GM19239 (cell line): ENCODE results near the gene EPG5.
"Not testable (repeated sequence)": the region's sequence is repeated elsewhere in the genome, so short reads cannot be mapped to it uniquely, and the experiment has no call there.

ENCODE experiments used
- DNase-seq: peaks from one replicate; pipeline ENCODE4 v3.0.0; 2011; ENCODE audit warnings: low spot score; ENCODE audit not compliant: insufficient read length
- FAIRE-seq: peaks from 2 replicates; lab custom pipeline; 2011; peaks lifted over from hg19 to GRCh38; lab: Jason Lieb, UNC

EPG5 gene

DNA sequence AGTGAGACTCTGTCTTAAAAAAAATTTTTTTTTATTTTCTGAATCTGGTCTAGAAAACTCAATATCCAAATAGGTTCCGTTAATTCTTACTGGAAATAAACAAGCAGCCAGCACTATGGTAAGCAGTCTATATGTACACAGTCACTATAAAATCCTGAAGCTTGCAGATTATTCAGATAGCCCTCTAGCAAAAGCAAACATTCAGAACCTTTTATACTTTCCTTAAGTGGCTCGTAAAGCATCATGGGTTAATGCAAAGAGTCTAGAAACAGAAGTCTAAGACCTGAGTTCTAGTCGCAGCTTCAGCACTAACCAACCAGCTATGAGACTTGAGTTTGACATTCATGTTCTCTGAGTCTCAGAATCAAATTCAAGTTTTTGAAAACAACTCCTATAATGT is 89.7 kb downstream of the EPG5 start:
- DNase-seq, result no peak
- FAIRE-seq, result no peak

DNA sequence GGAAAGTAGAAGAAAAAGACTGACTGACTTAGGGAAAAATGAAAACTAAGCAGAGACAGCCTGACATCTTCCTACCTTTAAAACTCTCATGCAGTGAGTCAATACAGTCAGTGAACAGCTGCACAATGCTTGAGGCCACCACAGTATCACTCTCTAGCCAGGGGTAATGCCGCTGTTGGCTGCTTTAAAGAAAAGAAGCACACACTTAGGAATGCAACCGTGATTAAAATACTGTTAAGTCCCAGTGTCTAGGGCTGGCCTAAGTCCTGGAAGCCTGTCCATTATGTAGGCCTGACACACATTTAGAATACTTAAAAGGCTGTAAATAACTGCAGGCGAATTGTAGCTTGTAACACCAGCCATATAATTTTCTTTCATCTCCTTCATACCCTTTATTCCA is 91.0 kb downstream of the EPG5 start:
- no peak for FAIRE-seq
- no peak for DNase-seq

DNA sequence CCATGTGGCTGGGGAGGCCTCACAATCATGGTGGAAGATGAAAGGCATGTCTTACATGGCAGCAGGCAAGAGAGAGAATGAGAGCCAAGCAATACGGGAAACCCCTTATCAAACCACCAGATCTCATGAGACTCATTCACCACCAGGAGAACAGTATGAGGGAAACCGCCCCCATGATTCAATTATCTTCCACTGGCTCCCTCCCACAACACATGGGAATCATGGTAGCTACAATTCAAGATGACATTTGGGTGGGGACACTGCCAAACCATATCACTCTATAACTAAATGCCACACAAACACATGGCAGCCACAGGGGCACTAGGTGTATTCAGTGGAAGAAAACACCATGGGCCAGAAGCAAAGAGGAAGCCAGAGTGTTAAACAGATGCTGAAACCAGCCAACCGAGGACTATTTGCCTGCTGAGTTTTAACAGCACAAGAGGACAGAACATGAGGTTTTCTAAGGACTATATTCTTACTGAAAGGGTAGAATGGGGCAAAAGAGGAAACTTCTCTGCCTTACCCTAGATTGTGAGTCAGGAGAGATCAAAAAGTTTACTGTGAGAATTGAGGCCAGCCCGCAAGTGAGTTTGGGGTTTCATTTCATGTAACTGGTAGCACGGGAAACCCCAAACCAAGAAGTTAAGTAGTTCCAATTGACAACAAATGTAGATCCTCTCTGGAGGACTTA is 92.5 kb downstream of the EPG5 start:
- DNase-seq (peak; percentile 24), FAIRE-seq (peak; percentile 92)

DNA sequence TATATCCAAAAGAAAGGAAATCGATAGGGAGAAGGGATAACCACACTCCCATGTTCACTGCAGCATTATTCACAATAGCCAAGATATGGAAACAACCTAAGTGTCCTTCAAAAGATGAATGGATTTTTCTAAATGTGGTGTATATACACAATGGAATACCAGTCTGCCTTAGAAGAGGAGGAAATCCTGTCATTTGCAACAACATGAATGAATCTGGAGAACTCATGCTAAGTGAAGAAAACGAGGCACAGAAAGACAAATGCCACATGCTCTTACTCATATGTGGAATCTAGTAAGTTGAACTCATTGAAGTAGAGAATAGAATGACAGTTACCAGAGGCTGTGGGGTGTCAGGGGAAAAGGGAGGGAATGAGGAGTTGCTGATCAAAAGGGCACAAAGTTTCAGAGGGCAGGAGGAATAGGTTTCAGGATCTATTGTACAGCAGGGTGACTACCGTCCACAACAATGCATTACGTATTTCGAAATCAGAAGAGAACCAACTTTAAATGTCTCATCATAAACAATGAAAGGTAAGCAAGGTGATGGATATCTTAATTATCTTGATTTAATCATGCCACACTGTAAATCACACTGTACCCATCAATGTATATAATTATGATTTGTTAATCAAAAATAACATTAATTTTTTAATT is 95.6 kb downstream of the EPG5 start:
- DNase-seq (no peak), FAIRE-seq (no peak)

DNA sequence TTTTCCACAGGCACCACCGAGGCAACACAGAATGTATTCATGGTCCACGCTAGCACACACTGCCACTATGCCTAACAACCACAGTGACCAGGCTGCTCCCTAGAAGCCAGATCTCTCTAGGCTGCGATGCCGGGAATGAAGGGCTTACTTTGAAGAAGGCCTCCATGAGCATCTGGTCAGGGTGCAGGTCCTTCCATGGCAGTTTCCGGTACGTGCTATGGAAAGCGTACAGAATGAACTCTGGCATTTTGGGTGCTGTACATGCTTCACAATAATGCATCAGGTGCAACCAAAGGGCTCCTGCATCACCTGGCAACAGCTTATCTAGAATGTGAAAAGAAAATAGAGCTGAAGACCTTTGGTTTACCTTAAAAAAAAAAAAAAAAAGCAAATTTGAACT is 96.7 kb downstream of the EPG5 start:
- DNase-seq, result no peak
- FAIRE-seq, result no peak

DNA sequence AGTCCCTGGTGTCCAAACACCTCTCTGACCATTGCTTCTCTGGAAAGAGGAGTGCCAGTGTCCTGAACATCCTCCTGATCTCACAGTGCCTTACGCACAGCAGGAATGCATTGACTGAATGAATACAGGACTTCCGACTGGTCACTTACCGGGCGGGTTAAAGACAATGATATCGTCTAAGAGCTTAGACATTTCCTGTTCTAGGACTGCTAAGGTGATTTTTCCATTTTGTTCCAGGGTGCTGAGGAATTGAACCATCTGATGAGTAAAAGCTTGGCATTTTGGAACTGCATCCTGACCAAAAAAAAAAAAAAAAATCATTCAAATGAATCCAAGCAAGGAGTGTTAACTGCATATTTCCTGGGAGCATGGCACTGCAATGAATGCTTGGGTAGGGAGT is 101.7 kb downstream of the EPG5 start:
- FAIRE-seq, result no peak

DNA sequence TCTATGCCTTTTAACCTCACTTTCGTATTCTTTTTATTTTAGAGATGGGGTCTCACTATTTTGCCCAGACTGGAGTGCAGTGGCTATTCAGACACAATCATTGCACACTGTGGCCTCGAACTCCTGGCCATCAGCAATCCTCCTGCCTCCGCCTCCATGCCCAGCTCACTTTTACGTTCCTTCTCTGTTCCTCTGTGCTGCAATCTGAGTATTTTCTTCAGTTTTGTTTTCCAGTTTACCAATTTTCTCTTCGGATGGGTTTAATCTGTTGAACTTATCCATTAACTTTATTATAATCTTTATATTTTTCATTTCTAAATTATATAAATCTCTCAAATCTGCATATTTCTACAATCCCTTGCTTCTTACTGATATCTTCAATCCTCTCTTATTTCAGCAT is 103.0 kb downstream of the EPG5 start:
- no peak for DNase-seq
- FAIRE-seq, result no peak

More for the DNA sequence above, 101.7 kb downstream of the EPG5 start:
- no peak for DNase-seq

DNA sequence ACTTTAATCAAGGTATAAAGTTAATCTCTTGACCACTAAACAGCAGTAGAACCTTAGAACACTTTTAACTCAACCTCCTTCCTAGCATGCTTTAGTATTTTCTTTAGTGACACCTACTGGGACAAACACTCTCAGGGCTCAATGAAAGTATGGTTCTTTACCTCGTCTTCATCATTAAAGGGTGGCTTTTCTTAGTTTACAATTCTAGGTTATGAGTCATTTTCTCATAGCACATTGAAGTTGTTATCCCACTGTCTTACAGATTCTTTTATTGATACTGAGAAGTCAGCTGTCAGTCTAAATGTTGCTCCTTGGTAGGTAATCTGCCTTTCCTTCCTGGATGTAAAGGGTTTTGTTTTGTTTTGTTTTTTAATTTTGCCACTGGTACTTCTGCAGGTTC is 103.7 kb downstream of the EPG5 start:
- no peak for FAIRE-seq
- DNase-seq, result no peak

DNA sequence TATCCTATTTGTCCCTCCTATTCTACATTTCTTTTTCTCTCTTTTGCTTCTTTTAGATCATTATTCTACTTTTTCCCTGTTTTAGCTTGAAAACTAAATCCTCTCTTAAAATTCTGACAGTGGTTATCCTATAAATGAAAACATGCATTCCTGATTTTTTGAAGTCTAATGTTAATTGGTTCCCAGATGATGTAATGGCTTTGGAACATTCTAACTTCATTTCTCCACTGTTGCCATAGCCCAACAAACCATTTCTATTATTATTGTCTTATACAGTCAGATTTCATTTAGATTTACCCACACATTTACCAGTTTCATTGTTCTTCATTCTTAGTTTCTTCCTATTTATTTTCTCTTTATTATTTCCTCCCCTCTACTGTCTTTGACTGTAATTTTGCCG is 105.2 kb downstream of the EPG5 start:
- no peak for FAIRE-seq
- DNase-seq, result no peak

DNA sequence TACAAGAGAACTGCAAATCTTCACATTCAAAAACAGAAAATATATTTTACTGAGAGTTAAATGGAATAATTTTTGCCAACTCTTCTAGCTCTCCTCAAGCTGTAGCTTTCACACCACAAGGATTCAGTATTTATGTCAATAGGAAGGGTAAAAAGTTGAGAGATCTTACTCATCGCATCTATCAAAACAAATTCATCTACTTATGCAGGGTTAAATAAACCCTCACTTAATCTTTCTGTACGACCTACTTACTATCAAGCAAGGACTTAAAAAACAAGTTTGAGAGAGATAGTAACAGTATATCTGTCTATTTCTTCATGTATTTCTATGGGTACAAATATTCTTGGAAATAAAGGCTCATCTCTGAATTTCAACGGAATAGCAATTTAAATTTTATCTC is 106.2 kb downstream of the EPG5 start:
- DNase-seq (no peak), FAIRE-seq (no peak)

DNA sequence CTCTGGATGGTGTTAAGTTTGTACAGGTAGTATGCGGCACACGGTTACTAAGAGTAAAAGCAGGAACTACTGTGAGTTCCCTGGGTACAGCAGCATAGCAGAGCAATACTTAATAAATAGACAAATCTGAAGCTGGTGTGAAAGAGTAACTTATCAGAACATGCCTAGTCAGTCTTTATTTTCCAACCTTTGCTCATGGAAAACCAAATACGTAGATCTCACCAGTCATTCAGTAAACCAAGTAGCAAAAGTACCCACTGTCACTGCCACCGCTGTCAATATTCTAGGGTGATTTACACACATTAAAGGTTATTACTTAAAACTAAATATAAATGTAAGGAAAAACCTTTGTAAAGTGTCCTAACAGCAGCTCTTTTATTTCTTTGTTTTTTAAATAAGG is 106.6 kb downstream of the EPG5 start:
- no peak for FAIRE-seq
- no peak for DNase-seq

DNA sequence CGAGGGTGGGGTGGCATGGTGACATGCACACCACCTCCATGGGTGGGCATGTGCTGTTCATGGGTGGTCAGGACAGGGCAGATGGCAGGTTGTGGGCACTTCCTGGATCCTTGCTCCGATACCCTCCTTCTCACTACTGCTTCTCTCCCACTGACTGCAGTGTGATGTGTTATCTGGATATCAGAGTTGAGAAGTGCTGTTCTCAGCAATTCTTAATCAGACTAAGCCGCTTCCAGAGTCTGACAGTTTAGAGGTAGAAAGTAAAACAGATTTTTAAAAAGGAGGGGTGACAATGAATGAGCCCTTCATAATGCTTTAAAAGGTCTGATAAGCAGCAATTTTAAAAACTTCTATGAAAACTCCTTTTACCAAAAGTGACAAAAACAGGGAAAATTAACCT is 107.8 kb downstream of the EPG5 start:
- DNase-seq (no peak), FAIRE-seq (no peak)

DNA sequence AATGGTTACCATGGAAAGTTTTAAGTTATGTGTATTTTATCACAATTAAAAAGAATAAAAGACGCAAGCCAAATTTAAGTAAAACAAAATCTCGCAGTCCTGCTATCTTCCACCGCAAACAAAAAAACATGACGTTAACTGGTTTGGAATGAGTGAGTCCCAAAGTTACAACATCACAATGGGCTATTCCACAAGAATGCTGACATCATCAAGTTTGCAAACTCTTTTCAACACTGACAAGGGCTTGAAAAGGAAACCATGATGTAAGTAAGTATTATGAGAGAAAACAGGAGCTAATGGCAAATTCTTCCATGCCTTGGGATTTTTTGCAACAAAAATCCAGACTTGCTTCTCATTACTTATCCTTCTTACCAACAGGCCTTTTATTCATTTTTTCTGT is 110.6 kb downstream of the EPG5 start:
- FAIRE-seq (peak; percentile 35), DNase-seq (no peak)

DNA sequence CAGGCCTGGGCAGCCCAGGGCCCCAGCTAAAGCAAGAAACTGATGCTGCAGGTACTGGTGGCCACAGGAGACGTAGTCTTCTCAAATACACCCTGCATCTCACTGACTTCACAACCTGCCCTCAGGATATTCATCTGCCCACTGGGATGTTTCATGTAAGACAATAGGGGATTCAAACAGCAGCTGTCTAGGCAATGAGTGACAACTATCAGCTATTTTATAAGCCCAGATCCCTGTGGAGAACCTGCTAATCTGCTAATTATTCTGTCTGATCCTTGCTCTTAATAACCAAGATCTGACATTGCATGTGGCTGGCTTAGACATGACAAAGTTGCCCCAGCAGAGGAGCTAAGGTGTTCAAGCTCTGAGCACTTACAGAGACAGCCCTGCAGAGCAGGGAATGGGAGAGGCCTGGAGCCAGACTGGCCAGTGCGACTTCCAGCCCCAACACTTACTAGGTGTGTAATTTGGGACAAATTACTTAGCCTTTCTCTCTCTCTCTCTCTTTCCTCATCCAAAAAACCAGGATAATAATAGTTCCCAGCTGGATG is 113.0 kb downstream of the EPG5 start:
- DNase-seq, result no peak
- FAIRE-seq, result no peak

DNA sequence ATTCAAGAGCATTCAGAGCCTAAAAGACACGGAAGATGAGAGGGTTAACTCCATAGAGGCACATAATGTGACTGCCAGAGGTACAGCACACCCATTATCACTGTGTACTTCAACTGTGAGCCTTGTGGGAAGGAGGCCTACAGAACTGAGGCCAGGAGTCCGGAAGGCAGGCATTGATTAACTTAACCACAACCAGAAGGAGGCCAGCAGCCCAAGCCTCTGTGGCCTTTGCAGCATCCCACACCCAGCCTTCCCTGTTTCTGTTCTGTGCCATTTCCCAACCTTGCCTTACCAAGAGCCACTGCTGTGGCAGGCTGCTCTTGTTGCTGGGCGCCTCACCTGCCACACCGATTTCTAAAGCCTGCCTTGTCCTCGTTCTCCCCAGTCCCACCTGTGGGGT is 114.5 kb downstream of the EPG5 start:
- FAIRE-seq (no peak), DNase-seq (no peak)

DNA sequence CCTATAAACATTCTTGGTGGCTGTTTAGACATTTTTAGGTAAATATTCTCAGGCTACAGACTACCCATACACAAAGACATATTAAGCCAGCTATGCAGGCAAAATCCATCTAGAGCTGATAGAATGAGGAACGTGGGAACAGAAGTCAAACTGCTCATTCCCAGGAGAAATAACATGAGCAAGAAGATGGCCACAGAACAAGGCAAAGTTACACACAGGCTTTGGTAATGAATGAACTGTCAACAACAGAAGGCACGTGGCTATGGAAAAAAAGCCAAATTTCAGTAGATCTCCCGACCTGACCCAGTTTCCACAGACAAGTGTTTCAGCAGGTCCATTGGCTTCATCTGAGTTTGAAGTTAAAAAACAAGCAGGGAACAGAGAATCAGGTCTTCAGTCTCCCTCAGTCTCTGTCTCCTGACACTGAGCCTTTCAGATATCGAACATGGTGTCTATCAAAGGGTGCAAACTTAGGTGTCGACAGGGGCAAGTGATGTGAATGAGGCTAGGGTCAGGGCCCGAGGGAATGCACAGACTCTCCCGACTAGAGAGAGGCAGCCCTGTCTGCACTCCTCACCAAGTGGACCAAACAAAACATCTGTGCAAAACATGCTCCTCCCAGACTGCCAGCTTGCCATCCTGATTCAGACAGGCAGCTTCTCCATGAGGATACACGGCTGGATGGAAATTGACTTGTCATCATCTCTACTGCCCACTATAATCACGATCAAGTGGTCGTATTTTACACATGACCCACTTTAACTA is 115.8 kb downstream of the EPG5 start:
- FAIRE-seq, result no peak

DNA sequence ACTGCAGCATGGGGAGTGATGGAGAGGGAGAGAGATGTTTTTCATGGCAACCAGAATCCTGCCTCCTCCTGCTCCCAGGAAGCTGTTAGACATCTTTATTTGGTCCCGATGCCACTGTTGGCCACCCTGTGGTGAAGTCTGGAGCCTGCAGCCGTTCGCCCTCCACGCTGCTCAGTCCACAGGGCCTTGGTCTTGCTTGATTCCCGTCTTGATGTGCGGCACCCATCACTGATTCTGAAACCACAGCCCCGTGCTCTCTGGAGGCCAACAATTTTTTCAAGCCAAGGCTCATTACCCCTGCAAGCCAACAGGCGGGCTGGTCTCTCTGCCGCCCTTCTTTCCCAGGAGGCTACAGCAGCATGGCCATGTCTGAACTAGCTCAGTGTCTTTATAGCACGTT is 117.1 kb downstream of the EPG5 start:
- no peak for DNase-seq
- peak; percentile 88 for FAIRE-seq

More for the DNA sequence above, 115.8 kb downstream of the EPG5 start:
- DNase-seq, result no peak

DNA sequence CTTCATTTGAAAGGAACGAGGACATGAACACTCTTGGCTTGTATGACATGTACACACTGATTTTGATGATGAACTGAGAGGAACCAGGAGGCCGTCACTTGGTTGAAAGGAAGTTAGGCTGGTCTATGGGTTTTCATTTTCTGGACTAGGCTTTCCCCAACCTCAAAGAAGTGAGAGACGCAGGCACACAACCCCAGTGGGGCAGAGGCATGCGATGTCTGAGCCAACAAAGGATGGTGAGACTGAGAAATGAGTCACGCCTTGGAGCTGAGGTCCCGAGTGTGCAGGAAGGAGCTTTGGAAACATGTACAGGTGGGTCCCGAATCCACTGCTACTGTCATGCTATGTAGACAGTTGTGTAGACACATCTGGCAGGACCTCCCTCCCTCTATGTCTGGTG is 117.6 kb downstream of the EPG5 start:
- peak; percentile 52 for FAIRE-seq
- no peak for DNase-seq

DNA sequence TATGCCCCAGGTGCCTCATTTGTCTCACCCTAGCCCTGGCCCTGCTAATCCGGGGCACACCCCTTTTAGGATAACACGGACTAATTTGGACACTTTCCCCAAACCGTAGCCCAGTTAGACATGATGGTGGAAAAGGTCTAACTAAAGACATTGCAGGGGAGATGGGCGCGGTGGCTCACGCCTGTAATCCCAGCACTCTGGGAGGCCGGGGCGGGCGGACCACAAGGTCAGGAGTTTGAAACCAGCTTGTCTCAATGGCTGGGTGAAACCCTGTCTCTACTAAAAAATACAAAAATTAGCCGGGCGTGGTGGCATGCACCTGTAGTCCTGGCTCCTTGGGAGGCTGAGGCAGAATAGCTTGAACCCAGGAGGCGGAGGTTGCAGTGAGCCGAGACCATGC is 118.5 kb downstream of the EPG5 start:
- not testable (repeated sequence) for FAIRE-seq, DNase-seq

DNA sequence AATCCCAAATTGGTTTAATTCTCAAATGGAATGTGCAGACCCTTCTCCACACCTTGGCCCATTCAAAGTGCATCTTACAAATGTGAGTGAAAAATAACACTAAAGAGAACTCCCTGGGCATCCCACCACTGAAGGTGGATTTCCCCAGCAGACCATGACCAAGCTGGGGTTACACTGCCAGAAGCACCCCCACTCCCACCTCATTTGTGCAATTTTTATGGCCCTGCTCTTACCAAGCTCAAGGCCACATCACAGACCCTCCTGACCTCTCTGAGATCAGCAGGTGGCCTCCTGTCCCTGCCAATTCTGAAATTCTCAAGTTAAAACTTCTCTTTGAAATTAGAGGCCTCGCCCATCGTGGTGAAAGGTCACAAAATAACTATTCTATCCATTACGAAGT is 120.0 kb downstream of the EPG5 start:
- no peak for FAIRE-seq

DNA sequence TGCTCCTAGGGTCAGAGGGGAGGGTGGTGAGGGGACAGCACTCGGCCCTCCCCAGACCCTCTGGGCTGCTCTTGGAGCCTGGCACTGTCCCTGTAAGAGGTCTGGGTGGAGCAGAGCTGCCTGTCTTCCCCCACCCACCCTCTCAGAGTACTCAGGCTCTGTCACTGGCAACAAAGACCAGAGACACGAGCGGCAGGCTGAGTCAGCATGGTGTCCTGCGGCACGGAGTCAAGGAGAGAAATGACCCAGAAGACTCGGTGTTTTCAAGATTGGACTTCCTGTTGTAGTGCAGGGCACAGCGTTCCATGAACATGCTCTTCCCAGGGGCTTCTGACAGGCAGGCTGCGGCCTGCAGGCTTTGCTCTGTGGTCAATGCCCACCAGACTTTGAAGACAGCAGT is 121.7 kb downstream of the EPG5 start:
- DNase-seq (no peak), FAIRE-seq (no peak)

More for the DNA sequence above, 120.0 kb downstream of the EPG5 start:
- no peak for DNase-seq
